Skin of body (tissue), 2 donors: ENCODE data around the gene PLK1. TPM values are rescaled to one million over a fixed set of nuclear protein-coding genes. Genes with fewer than 3 reads are reported as not detected.

Experiments
- DNase-seq: peaks from one replicate; lab custom pipeline; 2025; lab: John Stamatoyannopoulos, UW
- total RNA-seq: library from RNA; depleted of rRNA; stranded (reverse); fragments of >200 nt; gene quantifications from one replicate; pipeline ENCODE4 v1.2.3, GENCODE V29; 2014

The PLK1 gene
- total RNA-seq, 1 donor from 2014 or later = 5.1 TPM

DNA sequence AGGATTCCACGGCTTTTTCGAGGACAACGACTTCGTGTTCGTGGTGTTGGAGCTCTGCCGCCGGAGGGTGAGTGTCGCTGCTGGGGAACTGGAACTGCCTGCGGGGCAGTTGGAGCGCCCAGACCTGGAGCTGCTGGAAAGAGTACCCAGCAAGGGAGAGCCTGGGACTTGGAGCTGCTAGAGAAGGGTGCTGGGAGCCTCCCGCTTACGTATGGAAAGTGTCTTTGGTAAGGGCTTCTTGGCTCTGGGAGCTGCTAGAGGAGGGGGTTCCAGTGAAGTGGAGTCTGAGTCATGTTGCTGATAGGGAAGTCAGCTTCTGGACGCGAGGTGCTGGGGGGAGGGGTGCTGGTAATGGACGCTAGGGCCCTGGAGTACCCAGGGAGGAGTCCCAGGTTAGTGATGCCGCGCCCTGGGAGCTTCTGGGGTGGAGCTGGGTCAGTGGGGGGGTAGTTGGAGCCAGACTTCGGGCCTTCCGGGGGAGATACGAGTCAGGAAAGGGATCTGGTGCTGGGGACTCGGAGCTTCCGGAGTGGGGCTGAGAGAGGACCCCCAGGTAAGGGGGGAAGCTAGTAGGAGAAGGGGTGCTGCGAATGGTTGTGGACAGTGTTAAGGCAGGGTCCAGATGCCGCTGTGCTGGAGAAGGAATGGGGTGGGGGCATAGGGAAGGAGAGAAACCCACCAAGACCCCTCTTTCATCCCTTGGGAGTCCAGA is 741 bp downstream of the PLK1 start:
- DNase-seq = no peak

DNA sequence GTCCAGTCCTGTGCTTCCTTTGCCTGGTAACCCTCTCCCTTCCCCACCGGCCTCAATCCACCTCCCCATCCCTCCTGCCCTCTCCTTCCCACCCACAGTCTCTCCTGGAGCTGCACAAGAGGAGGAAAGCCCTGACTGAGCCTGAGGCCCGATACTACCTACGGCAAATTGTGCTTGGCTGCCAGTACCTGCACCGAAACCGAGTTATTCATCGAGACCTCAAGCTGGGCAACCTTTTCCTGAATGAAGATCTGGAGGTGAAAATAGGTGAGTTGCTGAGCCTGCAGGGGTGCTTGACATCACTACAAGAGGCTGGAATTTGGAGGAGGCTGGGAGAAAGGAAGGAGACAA is 1.3 kb downstream of the PLK1 start:
- DNase-seq = no peak

DNA sequence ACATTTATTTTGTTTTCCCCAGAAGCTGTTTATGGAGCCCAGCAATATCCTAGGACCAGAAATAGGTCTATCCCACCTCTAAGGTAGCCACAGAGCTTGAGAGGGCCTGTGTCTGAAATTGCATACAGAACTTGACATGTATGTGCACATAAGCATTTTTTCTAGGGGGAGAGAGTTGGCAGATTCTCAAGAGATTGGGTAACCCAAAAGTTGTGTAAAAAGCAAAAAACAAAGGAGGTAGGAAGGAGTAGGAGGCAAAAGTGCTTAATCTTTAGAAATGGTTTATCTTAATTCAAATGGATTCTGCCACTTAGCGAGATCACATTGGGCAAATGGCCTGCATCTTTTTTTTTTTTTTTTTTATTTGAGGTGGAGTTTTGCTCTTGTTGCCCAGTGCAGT is 3.5 kb downstream of the PLK1 start:
- no peak for DNase-seq

DNA sequence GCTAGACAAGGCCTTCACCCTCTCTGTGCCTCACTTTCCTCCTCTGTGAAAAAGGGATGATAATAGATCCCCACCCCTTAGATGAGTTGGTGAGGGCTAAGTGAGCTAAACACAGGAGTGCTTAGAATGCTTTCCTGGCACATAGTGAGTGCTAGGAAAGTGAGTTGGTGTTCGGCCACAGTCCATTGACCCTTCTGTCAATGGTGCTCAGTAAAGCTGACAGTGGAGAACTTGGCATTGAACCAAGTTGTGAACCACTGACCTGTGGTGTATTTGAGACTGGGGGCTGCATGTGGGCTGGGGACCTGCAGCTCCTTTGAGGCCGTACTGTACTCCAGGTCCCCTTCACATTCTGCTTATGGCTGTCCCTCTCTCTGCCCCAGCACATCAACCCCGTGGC is 4.8 kb downstream of the PLK1 start:
- DNase-seq = no peak

DNA sequence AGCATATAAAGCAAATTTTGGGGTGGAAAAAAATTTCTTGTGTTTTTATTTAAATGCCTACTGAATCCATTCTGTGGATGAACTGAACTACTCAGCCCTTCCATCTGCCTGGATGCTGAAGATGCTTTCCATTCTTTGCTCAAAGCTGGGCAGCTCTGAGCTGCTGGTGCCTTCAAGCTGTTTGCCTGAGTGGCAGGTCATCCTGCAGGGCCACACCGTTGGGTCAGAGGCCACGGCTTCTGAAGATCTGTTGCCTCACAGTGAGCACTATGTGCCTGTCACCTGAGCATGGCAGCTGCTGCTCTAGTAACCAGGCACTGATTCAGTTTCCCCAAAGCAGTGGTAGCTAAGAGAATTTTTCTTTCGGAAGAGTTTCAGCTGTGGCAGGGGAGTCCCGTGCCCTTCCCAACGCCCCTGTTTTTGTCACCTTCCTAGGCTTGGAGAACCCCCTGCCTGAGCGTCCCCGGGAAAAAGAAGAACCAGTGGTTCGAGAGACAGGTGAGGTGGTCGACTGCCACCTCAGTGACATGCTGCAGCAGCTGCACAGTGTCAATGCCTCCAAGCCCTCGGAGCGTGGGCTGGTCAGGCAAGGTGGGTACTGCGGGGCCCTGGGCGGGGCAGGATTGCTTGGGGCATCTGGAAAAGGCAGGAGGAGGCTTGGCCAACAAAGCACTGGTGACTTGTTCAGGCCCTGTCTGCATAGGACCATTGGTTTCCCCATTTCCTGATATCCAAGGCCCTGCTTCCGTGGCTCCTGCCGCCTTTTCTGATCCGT is 8.5 kb downstream of the PLK1 start:
- no peak for DNase-seq

DNA sequence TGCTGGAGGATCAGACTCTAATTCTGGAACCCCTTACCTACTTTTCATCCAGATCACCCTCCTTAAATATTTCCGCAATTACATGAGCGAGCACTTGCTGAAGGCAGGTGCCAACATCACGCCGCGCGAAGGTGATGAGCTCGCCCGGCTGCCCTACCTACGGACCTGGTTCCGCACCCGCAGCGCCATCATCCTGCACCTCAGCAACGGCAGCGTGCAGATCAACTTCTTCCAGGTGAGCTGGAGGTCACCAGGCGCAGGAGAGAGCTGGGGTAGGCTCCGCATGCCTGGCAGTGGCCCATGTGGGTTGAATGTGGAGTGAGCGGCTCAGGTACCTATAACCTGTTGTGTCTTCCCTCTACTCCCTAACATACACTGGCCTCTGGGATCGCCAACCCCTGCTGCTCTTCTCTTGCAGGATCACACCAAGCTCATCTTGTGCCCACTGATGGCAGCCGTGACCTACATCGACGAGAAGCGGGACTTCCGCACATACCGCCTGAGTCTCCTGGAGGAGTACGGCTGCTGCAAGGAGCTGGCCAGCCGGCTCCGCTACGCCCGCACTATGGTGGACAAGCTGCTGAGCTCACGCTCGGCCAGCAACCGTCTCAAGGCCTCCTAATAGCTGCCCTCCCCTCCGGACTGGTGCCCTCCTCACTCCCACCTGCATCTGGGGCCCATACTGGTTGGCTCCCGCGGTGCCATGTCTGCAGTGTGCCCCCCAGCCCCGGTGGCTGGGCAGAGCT is 10.9 kb downstream of the PLK1 start:
- no peak for DNase-seq

DNA sequence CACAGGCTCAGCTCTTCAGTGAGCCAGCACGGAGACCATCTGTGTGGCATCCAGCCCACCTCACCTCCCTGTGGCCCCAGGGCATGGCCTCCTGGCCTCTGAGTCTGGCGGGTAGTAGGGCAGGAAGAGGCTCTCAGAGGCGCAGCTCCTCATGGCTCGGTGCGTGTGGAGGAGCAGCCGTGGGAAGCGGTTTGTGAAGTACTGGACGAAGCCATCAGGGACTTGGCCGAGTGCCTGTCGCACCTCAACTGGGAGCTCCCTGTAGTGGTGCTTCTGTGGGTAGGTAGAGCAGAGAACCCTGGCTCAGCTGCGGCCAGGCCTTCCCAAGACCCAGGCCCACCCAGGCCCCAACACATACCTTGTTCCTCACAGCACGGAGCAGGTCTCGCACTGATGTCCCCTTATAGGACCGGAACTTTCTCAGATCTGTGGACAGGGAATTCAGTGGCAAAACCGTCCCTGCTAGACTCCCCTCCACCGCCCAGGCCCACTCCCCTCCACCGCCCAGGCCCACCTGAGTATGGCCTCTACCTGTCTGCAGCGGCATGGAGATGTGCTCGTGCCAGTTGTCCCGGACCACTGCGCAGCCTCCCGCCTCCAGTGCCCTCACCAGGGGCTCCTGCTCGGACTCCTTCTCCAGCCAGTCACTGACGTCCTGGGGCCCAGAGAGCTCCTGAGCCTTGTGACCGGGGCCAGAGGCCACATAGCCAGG is 12.2 kb downstream of the PLK1 start:
- no peak for DNase-seq

DNA sequence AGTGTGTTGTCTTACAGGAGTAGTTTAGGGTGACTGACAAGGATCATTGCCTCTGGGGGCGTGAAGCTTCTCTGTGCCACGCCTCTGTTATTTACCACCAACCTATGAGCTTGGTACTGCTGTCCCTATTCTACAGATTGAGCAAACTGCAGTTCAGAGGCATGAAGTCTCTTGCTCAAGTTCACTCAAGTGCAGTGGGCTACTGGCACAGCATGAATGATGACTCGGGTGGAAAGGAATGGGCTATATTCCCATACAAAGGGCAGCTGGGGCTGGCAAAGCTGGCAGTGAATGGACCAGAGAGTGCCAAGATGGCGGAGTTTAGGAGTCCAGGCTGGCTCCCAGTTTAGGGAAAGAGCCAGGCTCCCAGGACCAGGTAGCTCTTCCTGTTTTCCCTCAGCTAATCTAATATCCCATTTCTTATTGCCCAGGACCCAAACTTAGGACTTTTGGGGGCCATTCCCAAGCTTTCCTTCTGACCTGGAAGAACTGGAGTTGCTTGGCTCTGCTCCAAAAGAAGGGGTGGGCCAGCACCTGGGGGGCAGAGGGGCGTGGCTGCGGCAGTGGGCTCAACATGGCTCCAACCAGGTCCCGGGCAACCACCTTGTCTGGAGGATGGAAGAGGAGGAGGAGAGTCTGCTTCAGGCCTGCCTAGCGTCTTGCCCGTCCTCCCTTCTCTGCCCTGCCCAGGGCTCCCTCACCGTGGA is 12.9 kb downstream of the PLK1 start:
- no peak for DNase-seq

DNA sequence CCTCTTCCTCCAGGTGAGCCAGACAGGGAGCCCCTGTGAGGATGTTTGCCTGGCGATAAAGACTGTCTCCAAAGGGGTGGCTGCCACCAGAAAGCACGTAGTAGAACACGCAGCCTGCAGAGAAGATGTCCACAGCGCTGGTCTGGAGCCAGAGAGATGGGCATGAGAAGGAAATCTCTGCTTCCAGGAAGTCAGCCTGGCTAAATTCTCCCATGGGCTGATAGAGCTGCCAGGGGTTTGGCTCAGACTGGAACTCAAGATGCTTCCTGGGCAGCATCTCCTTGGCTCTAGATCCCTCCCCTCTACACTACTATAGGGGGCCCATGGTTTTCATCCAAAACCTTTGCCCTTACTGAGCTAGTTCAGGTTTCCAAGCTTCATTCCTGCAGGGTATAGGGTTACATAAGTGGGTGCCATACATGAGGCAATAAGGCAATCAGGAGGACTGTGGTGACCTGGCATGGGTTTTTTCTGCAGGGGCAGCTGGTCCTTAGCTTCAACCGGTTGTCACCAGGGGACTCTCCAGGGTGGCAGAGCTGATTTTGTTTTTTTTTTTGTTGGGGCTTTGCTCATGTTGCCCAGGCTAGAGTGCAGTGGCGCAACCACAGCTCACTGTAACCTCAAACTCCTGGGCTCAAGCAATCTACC is 13.6 kb downstream of the PLK1 start:
- no peak for DNase-seq

DNA sequence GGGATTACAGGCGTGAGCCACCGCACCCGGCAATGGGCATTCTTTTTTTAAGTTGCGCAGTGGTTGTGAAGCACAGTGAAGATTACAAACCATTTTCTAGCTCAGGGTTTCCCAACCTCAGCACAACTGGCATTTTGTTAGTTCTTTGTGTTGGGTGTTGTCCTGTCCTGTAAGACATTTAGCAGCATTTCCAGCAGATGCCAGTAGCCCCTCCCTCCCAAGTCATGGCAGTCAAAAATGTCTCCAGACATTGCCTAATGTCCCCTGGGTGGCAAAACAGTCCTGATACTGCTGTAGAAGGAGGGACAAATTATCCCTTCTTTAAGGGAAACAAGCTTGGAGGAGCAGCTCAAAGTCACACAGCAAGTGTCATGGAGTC is 15.6 kb downstream of the PLK1 start:
- no peak for DNase-seq

DNA sequence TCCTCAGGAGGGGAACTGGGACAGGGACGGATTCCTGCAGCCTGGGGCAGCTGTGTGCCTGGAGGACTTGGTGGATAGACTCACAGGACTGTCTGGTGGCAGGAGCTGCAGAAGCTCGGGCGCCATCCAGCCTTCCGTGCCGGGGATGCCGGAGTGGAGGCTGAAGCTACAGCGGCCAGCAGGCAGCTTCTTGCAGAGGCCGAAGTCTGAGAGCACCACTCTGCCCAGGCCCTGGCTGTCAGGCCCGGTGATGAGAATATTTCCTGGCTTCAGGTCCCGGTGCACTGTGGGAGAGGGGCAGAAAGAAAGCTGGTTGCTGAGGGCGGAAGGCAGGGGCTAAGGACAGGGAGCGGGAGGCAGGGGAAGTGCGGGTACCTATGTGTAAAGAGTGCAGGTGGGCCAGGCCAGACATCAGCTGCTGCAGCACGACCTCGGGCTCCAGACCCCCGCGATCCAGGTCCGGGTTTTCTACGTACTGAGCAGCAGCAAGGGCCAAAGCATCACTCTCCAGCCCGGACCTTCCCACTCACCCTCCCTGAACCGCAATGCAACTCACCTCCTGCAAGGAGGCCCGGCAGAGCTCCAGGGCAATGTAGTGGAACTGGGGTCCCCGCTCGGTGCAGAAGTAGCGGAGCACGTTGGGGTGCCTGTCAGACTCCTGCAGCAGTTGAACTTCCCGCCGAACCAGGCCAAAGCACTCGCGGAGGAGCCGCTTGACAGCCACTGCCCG is 16.1 kb downstream of the PLK1 start:
- no peak for DNase-seq

DNA sequence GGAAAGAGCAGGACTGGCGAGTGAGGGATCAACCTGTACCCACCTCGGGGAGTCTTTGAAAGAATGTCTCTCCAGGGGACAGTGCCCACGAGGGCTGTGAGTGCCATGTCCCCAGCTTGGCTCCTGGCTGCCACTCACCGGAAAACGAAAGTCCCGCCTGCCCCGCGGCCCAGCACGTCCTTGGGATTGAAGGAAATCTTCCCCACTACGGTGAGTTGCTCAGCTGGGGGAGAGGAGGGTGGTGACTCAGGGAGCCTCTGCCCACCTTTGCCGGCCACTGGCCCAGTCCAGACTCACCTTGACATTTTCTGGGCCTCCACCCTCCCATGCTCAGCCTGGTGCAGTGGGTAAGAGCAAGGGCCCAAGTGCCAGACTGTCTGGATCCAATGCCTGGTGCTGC is 17.1 kb downstream of the PLK1 start:
- DNase-seq = no peak

DNA sequence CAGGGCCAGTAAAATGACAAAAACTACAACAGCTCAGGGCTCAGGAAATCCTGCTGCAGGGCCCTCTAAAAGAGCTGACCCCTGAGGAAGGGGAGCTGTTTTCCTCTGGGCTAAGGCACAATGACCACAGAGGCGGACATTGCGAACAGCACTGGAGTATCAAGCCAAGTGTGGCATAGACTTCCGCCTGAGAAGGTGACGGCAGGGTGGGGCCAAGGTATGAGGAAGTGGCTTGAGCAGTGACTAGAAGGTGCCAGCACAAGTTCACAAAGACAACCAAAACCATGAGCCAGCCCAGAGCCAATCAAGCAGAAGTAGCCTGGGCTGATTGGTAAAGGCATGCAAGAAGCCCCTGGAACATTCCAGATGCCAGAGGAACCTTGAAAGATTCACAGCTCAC is 20.4 kb downstream of the PLK1 start:
- DNase-seq = no peak

DNA sequence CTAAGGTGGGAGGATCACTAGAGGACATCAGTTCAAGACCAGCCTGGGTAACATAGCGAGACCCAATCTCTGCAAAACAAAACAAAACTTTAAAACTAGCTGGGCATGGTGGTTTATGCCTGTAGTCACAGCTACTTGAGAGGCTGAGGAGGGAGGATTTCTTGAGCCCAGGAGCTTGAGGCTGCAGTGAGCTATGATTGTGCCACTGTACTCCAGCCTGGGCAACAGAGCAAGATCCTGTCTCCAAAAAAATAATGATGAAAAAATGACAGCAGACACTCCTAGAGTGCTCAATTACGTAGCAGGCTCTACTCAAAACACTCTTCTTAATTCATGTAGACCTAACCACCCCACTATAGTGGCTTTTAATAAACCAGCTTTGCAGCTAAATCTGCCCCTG is 21.4 kb downstream of the PLK1 start:
- DNase-seq = no peak

DNA sequence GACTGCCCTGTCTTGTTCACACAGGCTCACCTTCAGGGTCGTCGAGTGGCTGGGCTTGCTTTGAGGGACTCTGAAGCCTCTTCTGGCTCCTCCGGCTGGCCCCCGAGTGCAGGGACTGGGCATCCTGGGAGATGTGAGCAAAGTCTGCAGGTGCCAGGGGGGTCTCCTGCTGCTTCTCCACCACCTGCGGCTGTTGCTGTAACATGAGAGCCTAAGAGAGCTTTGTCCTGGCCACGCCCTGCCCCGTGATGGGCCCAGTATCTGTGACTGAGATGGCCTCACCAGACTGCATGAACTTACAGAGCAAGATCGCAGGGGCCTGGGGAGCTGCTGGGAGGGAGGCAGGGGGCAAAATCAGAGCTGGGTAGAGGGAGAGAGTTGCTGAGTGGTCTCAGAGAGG is 21.8 kb downstream of the PLK1 start:
- no peak for DNase-seq

DNA sequence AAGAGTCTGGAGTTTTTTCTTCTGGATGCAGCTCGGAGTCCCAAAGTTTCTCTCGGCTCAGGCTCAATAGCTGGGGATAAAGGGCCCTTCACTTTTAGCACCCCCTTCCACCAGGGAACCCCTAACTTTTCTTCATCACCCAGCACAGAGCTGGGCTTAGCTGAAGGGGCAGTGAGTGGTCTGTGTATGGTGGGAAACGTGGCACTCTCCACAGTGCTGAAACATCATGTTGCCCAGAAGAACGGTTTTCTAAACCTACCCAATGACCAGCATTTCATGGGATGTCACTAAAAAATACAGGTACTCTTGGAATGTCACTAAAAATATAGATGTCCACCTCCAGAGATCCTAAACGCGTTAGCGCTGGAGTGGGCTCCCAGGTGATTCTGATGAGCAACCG is 22.4 kb downstream of the PLK1 start:
- DNase-seq = no peak

DNA sequence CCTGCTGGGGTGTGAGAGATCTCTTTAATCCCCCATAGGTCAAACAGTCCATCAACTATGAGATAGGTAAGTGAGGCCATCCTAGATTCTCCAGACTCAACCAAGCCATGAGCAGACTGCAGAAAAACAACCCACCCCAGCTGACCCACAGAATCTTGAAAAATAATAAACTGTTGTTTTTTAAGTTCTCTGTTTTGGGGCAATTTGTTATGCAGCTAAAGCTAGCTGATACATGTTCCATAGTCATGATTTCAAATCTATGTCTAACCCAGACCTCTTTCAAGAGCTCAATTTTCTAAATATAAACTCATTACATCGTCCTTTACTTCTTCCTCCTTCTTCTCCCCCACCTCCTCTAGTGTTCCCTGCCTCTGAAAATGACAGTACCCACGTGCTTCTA is 24.3 kb downstream of the PLK1 start:
- no peak for DNase-seq

DNA sequence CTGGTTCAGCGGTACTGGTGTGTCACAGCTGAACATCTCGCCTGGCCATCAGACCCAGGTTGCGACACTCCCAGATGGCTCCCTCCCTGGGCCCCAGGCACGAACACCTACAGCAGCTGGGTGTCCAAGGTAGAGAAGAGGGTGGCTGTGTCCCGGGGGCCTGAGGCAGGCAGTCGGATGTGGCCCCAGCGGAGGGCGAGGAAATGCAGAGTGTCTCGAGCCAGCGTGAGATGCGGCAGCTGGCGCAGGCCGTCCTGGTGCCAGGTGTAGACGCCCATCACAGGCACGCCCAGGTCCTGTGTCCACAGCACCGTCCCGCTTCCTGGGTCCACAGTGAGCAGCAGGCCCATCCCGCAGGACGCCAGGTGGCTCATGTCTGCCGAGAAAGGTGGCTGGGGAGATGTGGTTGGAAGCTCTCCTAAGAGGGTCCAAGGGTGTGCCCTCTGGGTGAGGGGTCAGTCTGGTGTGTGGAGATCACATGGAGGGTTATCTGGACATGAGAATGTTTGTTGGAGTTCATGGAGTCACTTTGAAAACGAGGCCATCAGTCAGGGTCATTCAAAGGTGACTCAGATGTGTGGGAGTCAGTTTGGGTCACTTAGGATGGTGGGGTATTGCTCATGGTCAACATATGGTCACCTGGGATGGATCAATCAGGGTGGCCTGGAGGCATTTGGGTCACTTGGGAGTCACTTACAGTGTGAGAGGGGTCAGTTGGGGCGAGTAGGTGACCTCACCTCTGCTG is 26.3 kb downstream of the PLK1 start:
- DNase-seq = no peak

DNA sequence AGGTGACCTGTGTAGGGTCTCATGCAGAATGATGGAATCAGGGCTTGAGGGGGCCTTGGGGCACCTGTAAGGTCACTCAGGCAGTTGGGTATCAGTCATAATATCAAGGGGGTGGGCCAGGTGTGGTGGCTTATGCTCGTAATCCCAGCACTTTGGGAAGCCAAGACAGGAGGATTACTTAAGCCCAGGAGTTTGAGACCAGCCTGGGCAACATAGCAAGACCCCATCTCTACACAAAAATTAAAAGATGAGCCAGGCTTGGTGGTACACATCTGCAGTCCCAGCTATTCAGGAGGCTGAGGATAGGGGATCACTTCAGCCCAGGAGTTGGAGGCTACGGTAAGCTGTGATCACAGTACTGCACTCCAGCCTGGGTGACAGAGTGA is 26.8 kb downstream of the PLK1 start:
- no peak for DNase-seq

DNA sequence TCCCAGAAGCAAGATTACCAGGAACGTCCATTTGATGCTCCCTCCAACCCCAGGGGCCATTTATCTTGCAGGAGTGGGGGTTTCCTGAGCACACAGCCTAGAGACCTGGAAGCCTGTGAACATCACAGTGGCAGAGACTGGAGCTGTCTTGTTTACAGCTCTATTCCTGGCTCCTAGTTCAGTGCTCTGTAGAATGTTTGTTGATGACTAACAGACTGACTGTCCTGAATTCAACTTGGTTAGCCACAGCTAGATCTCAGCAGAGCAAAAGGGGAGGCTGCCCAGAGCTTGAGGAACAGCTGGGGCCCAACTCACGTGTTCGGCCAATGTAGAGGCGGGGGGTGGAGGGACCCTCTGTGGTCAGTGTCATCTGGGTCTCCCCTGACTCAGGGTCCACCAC is 27.8 kb downstream of the PLK1 start:
- DNase-seq = no peak
